Measurements from ENCODE around the gene IGHMBP2.

Gene IGHMBP2

GRCh38 chr11:68947151-68947550 is 43.5 kb downstream of the IGHMBP2 start:
- Histone ChIP-seq H3K4me2 (ENCODE audit: low read length) (no peak overlapping the region), H3K4me3 (ENCODE audit: low read length) (no peak overlapping the region), H3K9me3 (replicated peaks; ENCODE audit: low read length) (no peaks in the 10 kb centered on the region), H3K9ac (ENCODE audit: low read depth, low read length) (no peak overlapping the region), H3K36me3 (ENCODE audit: insufficient read depth, low read length) (no peaks in the 10 kb centered on the region), H3K27me3 (ENCODE audit: control insufficient read depth, insufficient read depth, low read length) (peaks cover 6% of the 10 kb centered on the region), H3K4me1 (ENCODE audit: control insufficient read depth, insufficient read depth, low read length) (peaks cover 10% of the 10 kb centered on the region)

- H3K4me3 ChIP-seq (ENCODE audit: low read length): no peak overlapping the region
- H3K9ac ChIP-seq (ENCODE audit: low read depth, low read length): no peak overlapping the region
- no peaks in the 10 kb centered on the region for H3K36me3 ChIP-seq (ENCODE audit: insufficient read depth, low read length)
- H3K4me1 ChIP-seq (ENCODE audit: control insufficient read depth, insufficient read depth, low read length): peaks cover 10% of the 10 kb centered on the region
- H3K27me3 ChIP-seq (ENCODE audit: control insufficient read depth, insufficient read depth, low read length): peaks cover 6% of the 10 kb centered on the region
- no peak overlapping the region for H3K4me2 ChIP-seq (ENCODE audit: low read length)
- H3K9me3 ChIP-seq (replicated peaks; ENCODE audit: low read length): no peaks in the 10 kb centered on the region
Observed at GRCh38 chr11:68948496-68948895, 44.8 kb downstream of the IGHMBP2 start.

- H3K36me3 ChIP-seq (ENCODE audit: insufficient read depth, low read length): no peaks in the 10 kb centered on the region
- H3K27me3 ChIP-seq (ENCODE audit: control insufficient read depth, insufficient read depth, low read length): peaks cover 6% of the 10 kb centered on the region
- no peak overlapping the region for H3K4me2 ChIP-seq (ENCODE audit: low read length)
Observed at GRCh38 chr11:68948935-68949334, 45.2 kb downstream of the IGHMBP2 start.

GRCh38 chr11:68950270-68950669 is 46.6 kb downstream of the IGHMBP2 start:
- H3K27me3 ChIP-seq (ENCODE audit: control insufficient read depth, insufficient read depth, low read length): peaks cover 6% of the 10 kb centered on the region
- no peak overlapping the region for H3K9ac ChIP-seq (ENCODE audit: low read depth, low read length)
- no peak overlapping the region for H3K4me2 ChIP-seq (ENCODE audit: low read length)
- peaks cover 14% of the 10 kb centered on the region for H3K4me1 ChIP-seq (ENCODE audit: control insufficient read depth, insufficient read depth, low read length)
- no peak overlapping the region for H3K4me3 ChIP-seq (ENCODE audit: low read length)
- H3K36me3 ChIP-seq (ENCODE audit: insufficient read depth, low read length): no peaks in the 10 kb centered on the region
- H3K9me3 ChIP-seq (replicated peaks; ENCODE audit: low read length): no peaks in the 10 kb centered on the region

More at GRCh38 chr11:68948935-68949334, 45.2 kb downstream of the IGHMBP2 start:
- Histone ChIP-seq H3K9ac (ENCODE audit: low read depth, low read length) (no peak overlapping the region), H3K4me1 (ENCODE audit: control insufficient read depth, insufficient read depth, low read length) (peaks cover 10% of the 10 kb centered on the region), H3K4me3 (ENCODE audit: low read length) (no peak overlapping the region), H3K9me3 (replicated peaks; ENCODE audit: low read length) (no peaks in the 10 kb centered on the region)

GRCh38 chr11:68950762-68951161 is 47.1 kb downstream of the IGHMBP2 start:
- Histone ChIP-seq H3K9ac (ENCODE audit: low read depth, low read length) (no peak overlapping the region), H3K4me2 (ENCODE audit: low read length) (no peak overlapping the region)

GRCh38 chr11:68954836-68955606 is 51.3 kb downstream of the IGHMBP2 start:
- no peak overlapping the region for H3K4me3 ChIP-seq (ENCODE audit: low read length)
- peak overlapping the region; percentile 58 for H3K4me2 ChIP-seq (ENCODE audit: low read length)
- no peak overlapping the region for H3K9ac ChIP-seq (ENCODE audit: low read depth, low read length)
- peaks cover 8% of the 10 kb centered on the region for H3K27me3 ChIP-seq (ENCODE audit: control insufficient read depth, insufficient read depth, low read length)
- no peaks in the 10 kb centered on the region for H3K36me3 ChIP-seq (ENCODE audit: insufficient read depth, low read length)
- peaks cover 8% of the 10 kb centered on the region for H3K4me1 ChIP-seq (ENCODE audit: control insufficient read depth, insufficient read depth, low read length)
- no peaks in the 10 kb centered on the region for H3K9me3 ChIP-seq (replicated peaks; ENCODE audit: low read length)

More at GRCh38 chr11:68950762-68951161, 47.1 kb downstream of the IGHMBP2 start:
- H3K4me3 ChIP-seq (ENCODE audit: low read length): no peak overlapping the region
- no peaks in the 10 kb centered on the region for H3K9me3 ChIP-seq (replicated peaks; ENCODE audit: low read length)
- no peaks in the 10 kb centered on the region for H3K36me3 ChIP-seq (ENCODE audit: insufficient read depth, low read length)
- H3K27me3 ChIP-seq (ENCODE audit: control insufficient read depth, insufficient read depth, low read length): peaks cover 6% of the 10 kb centered on the region
- H3K4me1 ChIP-seq (ENCODE audit: control insufficient read depth, insufficient read depth, low read length): peaks cover 17% of the 10 kb centered on the region

- Histone ChIP-seq H3K4me2 (ENCODE audit: low read length) (peak overlapping the region; percentile 58), H3K36me3 (ENCODE audit: insufficient read depth, low read length) (no peaks in the 10 kb centered on the region), H3K27me3 (ENCODE audit: control insufficient read depth, insufficient read depth, low read length) (peaks cover 12% of the 10 kb centered on the region), H3K9me3 (replicated peaks; ENCODE audit: low read length) (no peaks in the 10 kb centered on the region), H3K4me1 (ENCODE audit: control insufficient read depth, insufficient read depth, low read length) (peaks cover 8% of the 10 kb centered on the region), H3K9ac (ENCODE audit: low read depth, low read length) (no peak overlapping the region), H3K4me3 (ENCODE audit: low read length) (no peak overlapping the region)
Observed at GRCh38 chr11:68955607-68955958, 51.9 kb downstream of the IGHMBP2 start.

GRCh38 chr11:68956142-68956541 is 52.5 kb downstream of the IGHMBP2 start:
- Histone ChIP-seq H3K4me1 (ENCODE audit: control insufficient read depth, insufficient read depth, low read length) (peaks cover 8% of the 10 kb centered on the region), H3K9me3 (replicated peaks; ENCODE audit: low read length) (no peaks in the 10 kb centered on the region), H3K9ac (ENCODE audit: low read depth, low read length) (no peak overlapping the region), H3K4me3 (ENCODE audit: low read length) (no peak overlapping the region), H3K27me3 (ENCODE audit: control insufficient read depth, insufficient read depth, low read length) (peaks cover 18% of the 10 kb centered on the region), H3K4me2 (ENCODE audit: low read length) (no peak overlapping the region), H3K36me3 (ENCODE audit: insufficient read depth, low read length) (no peaks in the 10 kb centered on the region)

- Histone ChIP-seq H3K9ac (ENCODE audit: low read depth, low read length) (no peak overlapping the region), H3K36me3 (ENCODE audit: insufficient read depth, low read length) (no peaks in the 10 kb centered on the region), H3K27me3 (ENCODE audit: control insufficient read depth, insufficient read depth, low read length) (peaks cover 19% of the 10 kb centered on the region)
Observed at GRCh38 chr11:68956547-68957254, 53.0 kb downstream of the IGHMBP2 start.

GRCh38 chr11:68958211-68958610 is 54.5 kb downstream of the IGHMBP2 start:
- H3K9ac ChIP-seq (ENCODE audit: low read depth, low read length): no peak overlapping the region

More at GRCh38 chr11:68956547-68957254, 53.0 kb downstream of the IGHMBP2 start:
- H3K9me3 ChIP-seq (replicated peaks; ENCODE audit: low read length): no peaks in the 10 kb centered on the region
- peaks cover 8% of the 10 kb centered on the region for H3K4me1 ChIP-seq (ENCODE audit: control insufficient read depth, insufficient read depth, low read length)
- no peak overlapping the region for H3K4me3 ChIP-seq (ENCODE audit: low read length)
- no peak overlapping the region for H3K4me2 ChIP-seq (ENCODE audit: low read length)

GRCh38 chr11:68959465-68960293 is 56.0 kb downstream of the IGHMBP2 start:
- Histone ChIP-seq H3K4me2 (ENCODE audit: low read length) (no peak overlapping the region), H3K9ac (ENCODE audit: low read depth, low read length) (no peak overlapping the region), H3K4me1 (ENCODE audit: control insufficient read depth, insufficient read depth, low read length) (peaks cover 8% of the 10 kb centered on the region), H3K4me3 (ENCODE audit: low read length) (no peak overlapping the region), H3K36me3 (ENCODE audit: insufficient read depth, low read length) (no peaks in the 10 kb centered on the region), H3K9me3 (replicated peaks; ENCODE audit: low read length) (peaks cover 5% of the 10 kb centered on the region), H3K27me3 (ENCODE audit: control insufficient read depth, insufficient read depth, low read length) (peaks cover 28% of the 10 kb centered on the region)

More at GRCh38 chr11:68958211-68958610, 54.5 kb downstream of the IGHMBP2 start:
- Histone ChIP-seq H3K4me1 (ENCODE audit: control insufficient read depth, insufficient read depth, low read length) (peaks cover 8% of the 10 kb centered on the region), H3K27me3 (ENCODE audit: control insufficient read depth, insufficient read depth, low read length) (peaks cover 19% of the 10 kb centered on the region), H3K4me2 (ENCODE audit: low read length) (no peak overlapping the region), H3K36me3 (ENCODE audit: insufficient read depth, low read length) (no peaks in the 10 kb centered on the region), H3K4me3 (ENCODE audit: low read length) (no peak overlapping the region), H3K9me3 (replicated peaks; ENCODE audit: low read length) (peaks cover 5% of the 10 kb centered on the region)

Data from skeletal muscle satellite cell (primary cell).